ENCODE data around the gene DMD. TPM values are rescaled to one million over a fixed set of nuclear protein-coding genes. Genes with fewer than 3 reads are reported as not detected.

DMD gene
- total and polyA plus RNA-seq, 9 donors = 14.0 to 70.5 (median 37.6) TPM

DNA sequence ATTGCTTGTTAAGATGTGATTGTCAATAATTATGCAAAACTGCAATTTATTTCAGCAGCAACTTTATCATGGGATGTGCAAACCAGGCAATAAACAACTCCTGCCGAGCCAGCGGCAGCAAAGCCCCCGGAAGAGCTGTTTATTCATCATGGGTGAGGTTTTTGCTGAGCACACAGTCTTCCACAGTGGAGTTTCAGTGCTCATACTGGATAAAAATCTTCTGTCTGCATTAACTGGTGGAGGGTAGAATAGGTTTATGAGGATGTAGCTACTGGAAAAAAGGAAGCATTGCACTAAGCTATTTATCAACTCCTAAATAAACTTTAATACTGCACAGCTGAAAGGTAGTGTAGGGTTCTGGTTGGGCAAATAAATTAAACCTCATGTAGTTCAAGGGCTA is 1582.2 kb downstream of the DMD start:
- Histone ChIP-seq H3K27me3 (no peaks in the 10 kb centered on the region), H3K27ac (no peak overlapping the region), H3K36me3 (no peaks in the 10 kb centered on the region), H3K9me3 (no peaks in the 10 kb centered on the region), H3K4me1 (ENCODE audit: insufficient read depth) (no peaks in the 10 kb centered on the region), H3K4me3 (no peak overlapping the region)
- 30 to 58% (median 35%) methylated on average over 3 of the region's 3 CpGs for WGBS, 3 donors
- TF ChIP-seq, protein P1, sequence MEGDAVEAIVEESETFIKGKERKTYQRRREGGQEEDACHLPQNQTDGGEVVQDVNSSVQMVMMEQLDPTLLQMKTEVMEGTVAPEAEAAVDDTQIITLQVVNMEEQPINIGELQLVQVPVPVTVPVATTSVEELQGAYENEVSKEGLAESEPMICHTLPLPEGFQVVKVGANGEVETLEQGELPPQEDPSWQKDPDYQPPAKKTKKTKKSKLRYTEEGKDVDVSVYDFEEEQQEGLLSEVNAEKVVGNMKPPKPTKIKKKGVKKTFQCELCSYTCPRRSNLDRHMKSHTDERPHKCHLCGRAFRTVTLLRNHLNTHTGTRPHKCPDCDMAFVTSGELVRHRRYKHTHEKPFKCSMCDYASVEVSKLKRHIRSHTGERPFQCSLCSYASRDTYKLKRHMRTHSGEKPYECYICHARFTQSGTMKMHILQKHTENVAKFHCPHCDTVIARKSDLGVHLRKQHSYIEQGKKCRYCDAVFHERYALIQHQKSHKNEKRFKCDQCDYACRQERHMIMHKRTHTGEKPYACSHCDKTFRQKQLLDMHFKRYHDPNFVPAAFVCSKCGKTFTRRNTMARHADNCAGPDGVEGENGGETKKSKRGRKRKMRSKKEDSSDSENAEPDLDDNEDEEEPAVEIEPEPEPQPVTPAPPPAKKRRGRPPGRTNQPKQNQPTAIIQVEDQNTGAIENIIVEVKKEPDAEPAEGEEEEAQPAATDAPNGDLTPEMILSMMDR (IDR thresholded peaks at IDR 0.05) = no peak
- intact Hi-C loops (cut with DNase I) = no loop called here
- no peak for DNase-seq

DNA sequence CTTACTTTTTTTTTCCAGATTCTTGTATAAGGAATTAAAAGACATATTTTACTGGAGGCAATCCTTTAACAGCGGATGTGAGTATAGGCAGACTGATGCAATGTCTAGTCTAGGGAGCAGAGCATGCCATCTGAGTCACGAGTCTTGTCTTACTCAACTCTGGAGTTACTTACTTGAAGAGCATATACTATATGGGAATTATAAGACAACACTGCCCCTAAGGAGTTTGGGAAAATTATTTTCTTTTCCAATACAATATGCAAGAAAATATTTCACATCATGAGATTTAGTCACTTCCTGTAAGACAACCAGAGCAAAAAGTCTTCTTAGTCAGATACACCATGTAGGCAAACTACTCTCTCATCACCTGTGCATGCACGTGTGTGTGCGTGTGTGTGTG is 1602.2 kb downstream of the DMD start:
- Histone ChIP-seq H3K4me3 (no peak overlapping the region), H3K36me3 (no peaks in the 10 kb centered on the region), H3K4me1 (ENCODE audit: insufficient read depth) (no peaks in the 10 kb centered on the region), H3K27me3 (no peaks in the 10 kb centered on the region), H3K9me3 (no peaks in the 10 kb centered on the region), H3K27ac (no peak overlapping the region)
- 72 to 85% (median 82%) methylated on average over 4 of the region's 4 CpGs for WGBS, 3 donors
- intact Hi-C loops (cut with DNase I) = no loop called here
- no peak for TF ChIP-seq EP300 (IDR thresholded peaks at IDR 0.05)
- TF ChIP-seq, protein P1 (IDR thresholded peaks at IDR 0.05) = no peak
- TF ChIP-seq POLR2A (IDR thresholded peaks at IDR 0.05) = no peak
- DNase-seq = no peak

DNA sequence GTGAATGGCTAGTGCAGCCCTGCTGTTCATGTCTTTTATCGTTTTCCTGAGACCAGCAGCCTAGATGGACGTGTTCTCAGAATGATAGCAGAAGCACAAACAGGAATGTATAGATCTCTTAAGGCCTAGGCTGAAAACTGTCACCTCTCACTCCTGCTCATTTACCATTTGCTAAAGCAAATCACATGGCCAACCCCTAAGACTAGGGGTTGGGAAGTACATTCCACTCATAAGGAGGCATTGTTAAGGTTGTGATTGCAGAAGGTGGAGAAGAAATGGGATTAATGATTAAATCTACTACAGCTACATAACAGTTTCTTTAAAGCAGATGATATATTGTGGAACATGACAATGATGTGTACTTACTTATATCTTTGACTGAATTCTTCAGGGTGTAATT is 1602.7 kb downstream of the DMD start:
- Histone ChIP-seq H3K4me3 (no peak overlapping the region), H3K36me3 (no peaks in the 10 kb centered on the region), H3K9me3 (no peaks in the 10 kb centered on the region), H3K27me3 (no peaks in the 10 kb centered on the region), H3K4me1 (ENCODE audit: insufficient read depth) (no peaks in the 10 kb centered on the region), H3K27ac (no peak overlapping the region)
- intact Hi-C loops (cut with DNase I) = no loop called here
- DNase-seq = no peak
- WGBS, 3 donors = 59 to 70% (median 62%) methylated on average over 2 of the region's 2 CpGs
- TF ChIP-seq EP300 (IDR thresholded peaks at IDR 0.05) (no peak), POLR2A (IDR thresholded peaks at IDR 0.05) (no peak)
- TF ChIP-seq, protein P1 (IDR thresholded peaks at IDR 0.05) = no peak

DNA sequence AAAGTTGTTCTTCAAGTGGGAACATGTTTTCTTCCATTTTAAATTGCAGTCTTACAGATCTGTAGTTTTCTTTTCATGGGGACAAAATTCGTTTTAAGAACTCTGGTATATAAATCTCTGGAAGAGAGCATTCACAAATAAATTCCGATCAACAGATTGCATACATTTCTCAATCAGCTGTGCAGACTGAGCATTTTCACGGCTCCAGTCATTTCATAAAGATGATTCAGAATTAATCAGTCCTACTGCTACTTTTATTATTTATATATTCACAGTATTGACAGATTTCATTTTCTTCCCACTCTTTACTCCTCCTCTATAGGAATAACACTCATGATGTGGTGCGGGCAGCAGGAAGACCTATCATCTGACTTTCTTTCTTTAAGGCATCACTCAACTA is 1604.6 kb downstream of the DMD start:
- Histone ChIP-seq H3K27ac (no peak overlapping the region), H3K4me1 (ENCODE audit: insufficient read depth) (no peaks in the 10 kb centered on the region), H3K9me3 (no peaks in the 10 kb centered on the region), H3K27me3 (no peaks in the 10 kb centered on the region), H3K4me3 (no peak overlapping the region), H3K36me3 (no peaks in the 10 kb centered on the region)
- no peak for TF ChIP-seq POLR2A (IDR thresholded peaks at IDR 0.05)
- TF ChIP-seq, protein P1 (IDR thresholded peaks at IDR 0.05) = no peak
- intact Hi-C loops (cut with DNase I) = no loop called here
- WGBS, 3 donors = 78 to 82% (median 80%) methylated on average over 4 of the region's 4 CpGs
- no peak for DNase-seq

Data from ovary (tissue), 9 donors.